ENCODE data around the gene DELE1.
"Not testable (repeated sequence)": the region's sequence is repeated elsewhere in the genome, so short reads cannot be mapped to it uniquely, and the experiment has no call there.

GRCh38 chr5:141890429-141890828 lies 33.2 kb upstream of the DELE1 start:
- TF ChIP-seq CTCF (conservative IDR thresholded peaks at IDR 0.05; ENCODE audit: low read length); EZH2phosphoT487 (IDR thresholded peaks at IDR 0.05; ENCODE audit: borderline replicate concordance): not testable (repeated sequence)
